GM12865 (cell line): ENCODE data around the gene RASGRF2.

Source experiments
- DNase-seq: peaks from one replicate; pipeline ENCODE4 v3.0.0; 2010; ENCODE audit warnings: low read depth
- H3K4me3 ChIP-seq: 2 replicates; pipeline ENCODE4 v1.5.1; 2011; ENCODE audit warnings: mild to moderate bottlenecking, low read depth, low read length, control low read depth
- CTCF ChIP-seq: IDR thresholded peaks from 2 replicates; pipeline ENCODE4 v1.5.1; 2011; ENCODE audit warnings: low read length, control low read depth, low read depth, inconsistent platforms; ENCODE audit not compliant: insufficient read depth; ENCODE audit errors: missing control alignments

The RASGRF2 gene

GRCh38 chr5:81147886-81148571 lies 187.9 kb downstream of the RASGRF2 start:
- H3K4me3 ChIP-seq = no peak overlapping the region
- TF ChIP-seq CTCF = no peak
- DNase-seq = no peak

GRCh38 chr5:81151546-81151945 lies 191.4 kb downstream of the RASGRF2 start:
- no peak for DNase-seq
- no peak for TF ChIP-seq CTCF
- no peak overlapping the region for H3K4me3 ChIP-seq

- no peak overlapping the region for H3K4me3 ChIP-seq
- no peak for TF ChIP-seq CTCF
- peak; percentile 23 for DNase-seq
Measured at GRCh38 chr5:81154725-81155124, 194.6 kb downstream of the RASGRF2 start.

- DNase-seq = peak; percentile 9
- no peak overlapping the region for H3K4me3 ChIP-seq
- TF ChIP-seq CTCF = no peak
Measured at GRCh38 chr5:81156732-81157131, 196.6 kb downstream of the RASGRF2 start.

- DNase-seq = peak; percentile 60
Measured at GRCh38 chr5:81161012-81161601, 200.9 kb downstream of the RASGRF2 start.

GRCh38 chr5:81162501-81162900 lies 202.3 kb downstream of the RASGRF2 start:
- no peak for TF ChIP-seq CTCF
- no peak for DNase-seq
- H3K4me3 ChIP-seq = no peak overlapping the region

More at GRCh38 chr5:81161012-81161601, 200.9 kb downstream of the RASGRF2 start:
- no peak for TF ChIP-seq CTCF
- no peak overlapping the region for H3K4me3 ChIP-seq
